Measurements from ENCODE around the gene ZFP69B. TPM values are rescaled to one million over a fixed set of nuclear protein-coding genes. Genes with fewer than 3 reads are reported as not detected.

ZFP69B gene
- total RNA-seq, 1 experiment from 2014 or later: 3.3 TPM

DNA sequence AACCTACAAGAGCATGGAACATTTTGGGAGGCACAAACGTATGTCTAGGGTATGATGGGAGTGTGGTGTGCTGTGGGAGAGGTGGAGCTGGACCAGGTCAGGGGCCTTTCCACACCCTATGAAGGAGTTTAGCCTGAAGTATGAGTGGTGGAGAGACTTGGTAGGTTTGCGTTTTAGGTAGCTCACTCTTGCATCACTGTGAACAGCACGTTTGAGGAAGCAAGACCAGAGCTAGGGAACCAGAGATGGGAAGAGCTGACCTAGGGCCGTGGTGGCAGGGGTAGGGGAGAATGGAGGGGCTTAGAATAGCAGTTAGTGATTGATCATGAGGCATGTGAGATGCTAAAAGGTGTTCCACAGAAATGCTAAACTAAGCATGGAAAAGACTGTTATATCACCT lies 25.1 kb upstream of the ZFP69B start:
- in situ Hi-C loops (cut with HindIII; ENCODE audit: low pct_unique_long_range_greater_than_20kb, low sequenced_read_pairs): no loop called here
- DNase-seq (ENCODE audit: low read depth, low spot score): no peak

GRCh38 chr1:40431385-40431784 lies 18.9 kb upstream of the ZFP69B start:
- no peak for DNase-seq (ENCODE audit: low read depth, low spot score)
- in situ Hi-C loops (cut with HindIII; ENCODE audit: low pct_unique_long_range_greater_than_20kb, low sequenced_read_pairs): no loop called here

DNA sequence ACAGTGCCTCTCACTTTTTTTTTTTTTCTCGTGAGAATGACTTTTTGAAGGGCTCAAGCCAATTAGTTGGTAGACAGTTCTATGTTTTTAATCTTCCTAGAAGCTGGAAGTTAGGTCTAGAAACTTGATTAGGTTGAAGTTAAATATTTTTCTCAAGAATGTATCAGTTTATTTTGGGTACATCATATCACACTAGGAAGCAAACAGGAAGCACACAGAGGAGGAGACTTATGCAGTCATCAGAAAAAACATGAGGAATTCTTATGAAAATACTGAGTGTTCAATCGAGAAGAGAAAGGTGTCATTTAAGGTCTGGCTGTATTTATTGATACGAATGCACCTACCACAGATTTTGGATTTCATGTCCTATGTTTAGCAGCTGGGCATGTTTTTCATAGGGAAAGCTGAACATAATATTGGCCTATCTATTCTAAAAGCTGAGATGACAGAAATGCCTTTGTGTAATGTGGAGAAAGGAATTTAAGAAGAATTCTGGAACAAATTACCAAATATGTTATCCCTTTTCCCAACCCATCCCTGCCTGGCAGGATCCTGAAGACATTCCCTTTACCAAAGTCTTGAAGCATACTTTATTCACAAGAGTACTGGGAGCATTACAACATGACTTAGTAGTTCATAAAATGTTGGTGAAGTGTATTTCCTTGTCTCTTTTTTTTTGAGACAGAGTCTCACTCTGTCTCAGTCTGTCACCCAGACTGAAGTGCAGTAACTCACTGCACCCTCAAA lies 17.5 kb upstream of the ZFP69B start:
- in situ Hi-C loops (cut with HindIII; ENCODE audit: low pct_unique_long_range_greater_than_20kb, low sequenced_read_pairs): no loop called here

GRCh38 chr1:40435471-40435870 lies 14.8 kb upstream of the ZFP69B start:
- in situ Hi-C loops (cut with HindIII; ENCODE audit: low pct_unique_long_range_greater_than_20kb, low sequenced_read_pairs): no loop called here

More for the DNA sequence above, 17.5 kb upstream of the ZFP69B start:
- no peak for DNase-seq (ENCODE audit: low read depth, low spot score)

GRCh38 chr1:40435876-40436275 lies 14.4 kb upstream of the ZFP69B start:
- in situ Hi-C loops (cut with HindIII; ENCODE audit: low pct_unique_long_range_greater_than_20kb, low sequenced_read_pairs): no loop called here

More at GRCh38 chr1:40435471-40435870, 14.8 kb upstream of the ZFP69B start:
- DNase-seq (ENCODE audit: low read depth, low spot score): no peak

GRCh38 chr1:40438391-40439015 lies 11.8 kb upstream of the ZFP69B start:
- peak; percentile 37 for DNase-seq (ENCODE audit: low read depth, low spot score)
- in situ Hi-C loops (cut with HindIII; ENCODE audit: low pct_unique_long_range_greater_than_20kb, low sequenced_read_pairs): no loop called here

More at GRCh38 chr1:40435876-40436275, 14.4 kb upstream of the ZFP69B start:
- no peak for DNase-seq (ENCODE audit: low read depth, low spot score)

DNA sequence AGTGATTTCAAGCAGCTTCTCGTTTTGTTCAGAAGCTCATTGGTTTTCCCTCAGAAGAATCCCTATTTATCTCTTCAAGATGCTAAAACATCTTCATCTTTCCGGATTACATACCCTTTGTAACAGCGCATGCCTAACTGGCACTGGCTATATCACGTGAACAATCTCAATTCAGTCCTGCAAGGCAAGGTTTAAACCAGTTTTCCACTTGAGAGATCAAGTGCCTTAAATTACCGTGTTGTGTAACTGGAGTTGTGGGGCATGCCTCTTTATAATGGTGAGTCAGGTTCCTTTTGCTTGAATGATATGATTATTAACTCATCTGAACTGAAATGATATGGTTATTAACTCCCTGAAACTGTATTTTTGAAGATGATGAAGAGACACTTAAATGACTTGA lies 11.0 kb upstream of the ZFP69B start:
- in situ Hi-C loops (cut with HindIII; ENCODE audit: low pct_unique_long_range_greater_than_20kb, low sequenced_read_pairs): no loop called here
- DNase-seq (ENCODE audit: low read depth, low spot score): no peak

DNA sequence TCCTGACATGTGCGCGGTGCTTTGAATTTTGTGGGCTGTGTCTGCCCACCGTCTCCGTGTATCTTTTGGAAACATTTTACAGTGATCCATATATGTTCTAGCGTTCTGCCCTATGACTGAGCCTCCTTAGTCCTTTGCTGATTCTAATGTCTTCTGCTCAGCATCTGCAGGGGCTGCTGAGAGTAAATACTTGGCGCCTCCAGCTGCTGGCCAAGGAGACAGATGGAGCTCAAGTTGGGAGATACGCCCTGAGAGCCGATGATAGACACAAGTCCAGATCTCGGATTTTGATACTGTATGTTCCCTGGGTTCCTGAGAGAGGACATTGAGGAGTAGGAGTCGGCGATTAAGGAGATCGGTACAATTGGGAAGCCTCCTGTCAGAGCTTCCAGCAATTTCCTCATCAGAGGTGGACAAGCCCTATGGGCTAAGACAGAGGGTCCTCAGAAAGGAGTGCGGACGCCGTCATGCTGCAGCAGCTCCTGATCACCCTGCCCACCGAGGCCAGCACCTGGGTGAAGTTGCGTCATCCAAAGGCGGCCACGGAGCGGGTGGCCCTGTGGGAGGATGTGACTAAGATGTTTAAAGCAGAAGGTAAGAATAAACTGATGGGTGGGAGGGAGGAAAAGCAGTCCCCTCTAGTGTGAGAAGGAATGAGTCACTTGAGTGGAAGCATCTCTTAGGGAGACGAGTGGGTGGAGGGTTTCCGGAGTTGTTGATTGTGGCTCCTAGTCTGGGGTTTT lies 390 bp downstream of the ZFP69B start:
- no peak for DNase-seq (ENCODE audit: low read depth, low spot score)
- in situ Hi-C loops (cut with HindIII; ENCODE audit: low pct_unique_long_range_greater_than_20kb, low sequenced_read_pairs): no loop called here

- in situ Hi-C loops (cut with HindIII; ENCODE audit: low pct_unique_long_range_greater_than_20kb, low sequenced_read_pairs): no loop called here
These were observed 936 bp downstream of the ZFP69B start for GRCh38 chr1:40451238-40451585.

GRCh38 chr1:40454873-40455272 lies 4.6 kb downstream of the ZFP69B start:
- in situ Hi-C loops (cut with HindIII; ENCODE audit: low pct_unique_long_range_greater_than_20kb, low sequenced_read_pairs): no loop called here
- DNase-seq (ENCODE audit: low read depth, low spot score): no peak

More at GRCh38 chr1:40451238-40451585, 936 bp downstream of the ZFP69B start:
- no peak for DNase-seq (ENCODE audit: low read depth, low spot score)

GRCh38 chr1:40462956-40463590 lies 12.8 kb downstream of the ZFP69B start:
- in situ Hi-C loops (cut with HindIII; ENCODE audit: low pct_unique_long_range_greater_than_20kb, low sequenced_read_pairs): no loop called here
- DNase-seq (ENCODE audit: low read depth, low spot score): no peak

- in situ Hi-C loops (cut with HindIII; ENCODE audit: low pct_unique_long_range_greater_than_20kb, low sequenced_read_pairs): no loop called here
- no peak for DNase-seq (ENCODE audit: low read depth, low spot score)
These were observed 19.1 kb downstream of the ZFP69B start for GRCh38 chr1:40469327-40469726.

- in situ Hi-C loops (cut with HindIII; ENCODE audit: low pct_unique_long_range_greater_than_20kb, low sequenced_read_pairs): no loop called here
- DNase-seq (ENCODE audit: low read depth, low spot score): no peak
These were observed 25.0 kb downstream of the ZFP69B start for GRCh38 chr1:40475268-40475667.

- DNase-seq (ENCODE audit: low read depth, low spot score): peak; percentile 59
- in situ Hi-C loops (cut with HindIII; ENCODE audit: low pct_unique_long_range_greater_than_20kb, low sequenced_read_pairs): no loop called here
These were observed 26.8 kb downstream of the ZFP69B start, which contains the start of gene ZFP69 for GRCh38 chr1:40476924-40477677. Gene ZFP69, plus strand, starts transcription at chr1:40477290. Its CDS starts 2,072 bp downstream, at chr1:40479362.

GRCh38 chr1:40477678-40478053 lies 27.4 kb downstream of the ZFP69B start:
- no peak for DNase-seq (ENCODE audit: low read depth, low spot score)
- in situ Hi-C loops (cut with HindIII; ENCODE audit: low pct_unique_long_range_greater_than_20kb, low sequenced_read_pairs): no loop called here

DNA sequence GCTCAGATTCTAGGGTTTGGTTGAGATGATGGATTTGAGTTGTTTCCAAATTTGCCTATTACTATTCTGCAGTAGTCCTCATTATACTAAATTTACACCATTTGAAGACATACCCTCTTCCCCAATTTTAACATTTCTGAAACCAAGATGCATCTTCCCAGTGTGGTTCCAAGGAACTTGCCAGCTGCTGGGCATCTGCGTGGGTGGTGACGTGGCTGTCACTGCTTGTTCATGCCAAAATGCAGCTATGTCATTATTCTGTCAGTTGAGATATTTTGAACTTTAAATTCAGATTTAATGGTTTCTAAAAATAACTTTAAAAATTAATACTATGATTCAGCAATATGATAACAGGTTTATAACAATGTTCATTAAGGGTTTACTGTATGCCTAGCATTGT lies 28.0 kb downstream of the ZFP69B start:
- in situ Hi-C loops (cut with HindIII; ENCODE audit: low pct_unique_long_range_greater_than_20kb, low sequenced_read_pairs): no loop called here
- DNase-seq (ENCODE audit: low read depth, low spot score): no peak

GRCh38 chr1:40479156-40479555 lies 28.9 kb downstream of the ZFP69B start:
- no peak for DNase-seq (ENCODE audit: low read depth, low spot score)
- in situ Hi-C loops (cut with HindIII; ENCODE audit: low pct_unique_long_range_greater_than_20kb, low sequenced_read_pairs): no loop called here

All from SK-MEL-5 (cell line).